ENCODE measurements around the gene SNAP23.

The SNAP23 gene

DNA sequence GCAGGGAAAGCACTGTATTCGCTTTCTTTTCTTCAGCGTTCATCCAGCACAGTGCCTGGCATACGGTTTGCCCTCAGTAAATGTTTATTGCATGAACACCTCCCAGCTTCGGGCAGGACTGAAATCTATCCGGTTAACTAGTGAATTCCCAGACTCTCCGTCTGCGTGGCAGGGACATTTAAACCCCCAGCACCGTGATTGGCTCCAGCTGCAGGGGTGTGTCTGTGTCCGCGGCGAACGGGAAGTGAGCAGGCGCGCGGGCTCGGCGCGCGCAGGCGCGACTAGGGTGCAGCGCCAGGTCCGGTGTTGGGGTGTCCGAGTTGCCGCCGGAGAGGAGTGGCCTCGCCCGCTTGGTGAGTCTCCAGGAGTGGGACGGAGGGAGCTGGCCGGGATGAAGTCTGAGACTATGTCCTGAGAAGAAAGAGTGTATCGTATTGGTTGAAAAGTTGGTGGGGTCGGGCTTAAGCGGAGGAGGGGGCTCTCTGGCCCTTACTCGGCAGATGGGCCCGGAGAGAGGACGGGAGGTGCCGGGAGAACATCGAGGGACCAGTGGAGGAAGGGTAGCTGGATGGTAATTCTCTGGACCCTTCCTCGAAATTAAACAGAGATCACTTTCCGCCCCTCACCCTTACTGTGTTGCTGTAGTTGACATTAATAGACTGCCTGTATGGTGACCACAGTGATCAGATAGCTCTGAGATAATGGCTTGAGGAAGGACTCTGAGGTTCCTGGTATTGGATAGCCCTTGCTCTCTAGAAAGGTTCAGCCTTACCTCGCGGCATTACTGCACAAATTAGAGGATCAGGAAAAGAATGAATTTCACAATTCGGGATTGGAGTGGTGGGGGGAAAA lies at the start of gene SNAP23:
Gene SNAP23 (plus strand): TSS at position 274 of the 852 bp plus-strand sequence. CDS start 16,213 bp downstream, outside the sequence.
- peak; percentile 92 for DNase-seq (ENCODE audit: extremely low spot score)
- TF ChIP-seq, protein P1, sequence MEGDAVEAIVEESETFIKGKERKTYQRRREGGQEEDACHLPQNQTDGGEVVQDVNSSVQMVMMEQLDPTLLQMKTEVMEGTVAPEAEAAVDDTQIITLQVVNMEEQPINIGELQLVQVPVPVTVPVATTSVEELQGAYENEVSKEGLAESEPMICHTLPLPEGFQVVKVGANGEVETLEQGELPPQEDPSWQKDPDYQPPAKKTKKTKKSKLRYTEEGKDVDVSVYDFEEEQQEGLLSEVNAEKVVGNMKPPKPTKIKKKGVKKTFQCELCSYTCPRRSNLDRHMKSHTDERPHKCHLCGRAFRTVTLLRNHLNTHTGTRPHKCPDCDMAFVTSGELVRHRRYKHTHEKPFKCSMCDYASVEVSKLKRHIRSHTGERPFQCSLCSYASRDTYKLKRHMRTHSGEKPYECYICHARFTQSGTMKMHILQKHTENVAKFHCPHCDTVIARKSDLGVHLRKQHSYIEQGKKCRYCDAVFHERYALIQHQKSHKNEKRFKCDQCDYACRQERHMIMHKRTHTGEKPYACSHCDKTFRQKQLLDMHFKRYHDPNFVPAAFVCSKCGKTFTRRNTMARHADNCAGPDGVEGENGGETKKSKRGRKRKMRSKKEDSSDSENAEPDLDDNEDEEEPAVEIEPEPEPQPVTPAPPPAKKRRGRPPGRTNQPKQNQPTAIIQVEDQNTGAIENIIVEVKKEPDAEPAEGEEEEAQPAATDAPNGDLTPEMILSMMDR (IDR thresholded peaks at IDR 0.05; ENCODE audit: control extremely low read depth, extremely low read depth, low read depth, missing control alignments): no peak
- ChIA-PET CTCF (interaction anchor here (0.8 to 1.8 kb wide), 5 partner anchors 8 to 50 kb away, joined by 3 to 6 read pairs (median 3); no protein-coding TSS in a partner anchor), POLR2A (interaction anchor here (2.5 kb wide), 1 partner anchor 9 kb away, joined by 9 read pairs; no protein-coding TSS in a partner anchor)

DNA sequence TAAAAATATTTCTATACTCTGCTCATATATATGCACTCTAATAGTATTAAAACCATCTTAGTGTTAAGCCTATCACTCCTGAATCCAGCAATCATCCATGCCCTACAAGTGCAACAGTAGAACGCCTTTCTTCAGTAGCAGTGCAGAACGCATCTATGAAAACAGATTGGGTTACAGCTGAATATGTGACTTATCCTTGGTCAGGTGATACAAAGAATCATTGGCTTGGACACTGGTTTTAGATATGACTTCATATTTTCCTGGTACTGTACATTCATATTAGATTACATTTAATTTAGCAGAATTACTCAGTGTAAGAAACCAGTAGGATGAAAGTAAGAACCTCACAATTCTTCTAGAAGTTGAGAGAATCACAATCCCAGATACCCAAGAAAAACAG lies 47.8 kb upstream of the SNAP23 start:
- DNase-seq (ENCODE audit: extremely low spot score): no peak
- TF ChIP-seq, protein P1 (IDR thresholded peaks at IDR 0.05; ENCODE audit: control extremely low read depth, extremely low read depth, low read depth, missing control alignments): no peak
- ChIA-PET POLR2A (no interaction called here), CTCF (no interaction called here)

DNA sequence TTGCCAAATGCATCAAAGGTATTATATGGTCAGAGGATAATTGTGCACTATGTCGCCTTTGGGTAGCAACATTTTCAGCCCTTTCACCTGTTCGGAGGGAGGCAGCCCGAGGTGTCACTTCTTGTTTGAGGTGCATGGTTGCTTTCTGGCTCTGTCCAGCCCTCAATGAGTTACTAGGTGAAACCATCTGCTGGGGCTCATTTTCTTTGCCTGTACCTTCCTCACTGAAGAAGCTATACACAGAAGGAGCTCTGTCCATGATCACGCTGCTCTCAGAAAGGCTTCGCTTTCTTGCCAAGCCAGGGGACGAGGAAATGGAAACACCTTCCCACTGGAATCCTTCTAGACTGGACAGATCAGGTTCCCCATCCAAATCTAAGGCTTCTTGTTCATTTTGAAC lies 47.2 kb upstream of the SNAP23 start:
- no peak for DNase-seq (ENCODE audit: extremely low spot score)
- TF ChIP-seq, protein P1 (IDR thresholded peaks at IDR 0.05; ENCODE audit: control extremely low read depth, extremely low read depth, low read depth, missing control alignments): no peak
- ChIA-PET POLR2A (interaction anchor here (0.6 kb wide), 1 partner anchor 1050 kb away, joined by 3 read pairs; no protein-coding TSS in a partner anchor), CTCF (no interaction called here)

DNA sequence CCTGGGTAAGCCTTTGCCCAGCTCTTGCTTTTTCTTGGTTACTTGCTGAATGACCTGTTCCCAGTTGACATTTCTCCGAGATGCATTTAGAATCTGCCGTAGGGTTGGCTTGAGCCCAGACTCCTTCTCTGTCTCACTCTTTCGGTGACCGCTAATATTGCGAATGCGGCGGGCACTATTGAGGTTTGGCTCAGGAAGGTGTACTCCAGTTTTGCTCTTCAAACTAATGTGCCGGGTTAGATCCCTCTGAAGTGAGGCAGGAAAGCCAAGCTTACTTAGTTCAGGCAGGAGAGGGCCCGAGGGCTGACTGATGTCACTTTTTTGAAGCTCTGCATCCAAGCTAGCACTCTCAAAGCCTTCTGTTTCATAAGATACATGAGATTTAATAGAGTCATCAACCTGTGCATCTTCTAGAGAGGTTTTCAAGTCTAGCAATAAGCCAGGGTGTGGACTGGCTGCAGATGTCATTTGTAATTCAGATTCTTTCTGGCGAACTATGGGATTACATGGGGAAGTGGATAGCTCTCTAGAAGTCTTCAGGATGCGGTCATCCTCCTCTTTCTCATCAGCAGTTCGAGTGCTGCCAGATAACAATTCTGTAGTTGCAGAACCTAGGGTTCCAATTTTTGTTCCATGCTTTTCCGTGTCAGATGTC lies 45.5 kb upstream of the SNAP23 start:
- ChIA-PET POLR2A (no interaction called here), CTCF (no interaction called here)
- DNase-seq (ENCODE audit: extremely low spot score): no peak
- TF ChIP-seq, protein P1 (IDR thresholded peaks at IDR 0.05; ENCODE audit: control extremely low read depth, extremely low read depth, low read depth, missing control alignments): no peak

DNA sequence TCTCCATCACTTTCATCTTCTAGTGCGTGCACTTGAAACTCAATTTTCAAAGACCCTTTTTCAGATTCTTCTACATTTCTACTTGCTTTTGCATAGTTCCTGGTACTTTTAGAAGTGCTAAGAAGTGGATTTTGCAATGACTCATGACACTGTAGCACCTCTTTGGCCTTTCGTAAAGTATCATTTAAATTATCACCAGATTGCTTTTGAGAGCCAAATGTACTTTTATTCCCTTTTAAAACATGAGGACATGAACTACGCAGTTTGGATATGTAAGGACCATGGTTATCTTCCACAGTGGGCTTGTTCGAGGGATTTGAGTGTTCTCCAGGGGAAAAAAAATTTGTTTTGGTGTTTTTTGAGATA lies 45.0 kb upstream of the SNAP23 start:
- DNase-seq (ENCODE audit: extremely low spot score): no peak
- CTCF ChIA-PET: no interaction called here
- TF ChIP-seq, protein P1 (IDR thresholded peaks at IDR 0.05; ENCODE audit: control extremely low read depth, extremely low read depth, low read depth, missing control alignments): no peak
- POLR2A ChIA-PET: no interaction called here

DNA sequence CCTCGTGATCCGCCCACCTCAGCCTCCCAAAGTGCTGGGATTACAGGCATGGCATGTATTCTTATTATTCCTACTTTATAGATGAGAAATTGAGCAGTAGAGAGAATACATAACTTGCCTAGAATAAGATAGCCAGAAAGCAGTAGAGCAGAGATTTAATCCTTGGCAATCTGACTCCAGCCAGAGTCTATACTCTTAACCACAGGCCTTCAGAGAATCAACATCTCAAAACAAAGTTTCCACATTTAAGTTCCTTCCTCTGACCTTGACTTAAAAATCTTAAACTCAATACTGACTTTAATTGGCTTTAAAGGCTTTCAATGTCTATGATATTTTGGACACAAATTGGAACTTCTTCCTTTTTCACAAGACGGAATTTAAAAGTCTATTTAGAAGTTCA lies 41.6 kb upstream of the SNAP23 start:
- ChIA-PET POLR2A (no interaction called here), CTCF (no interaction called here)
- TF ChIP-seq, protein P1 (IDR thresholded peaks at IDR 0.05; ENCODE audit: control extremely low read depth, extremely low read depth, low read depth, missing control alignments): no peak
- DNase-seq (ENCODE audit: extremely low spot score): no peak
